ENCODE data around the gene CCNT2.
A peak's percentile ranks its signal among the peaks of the same experiment; 100 is the strongest.
"Not testable (repeated sequence)": the region's sequence is repeated elsewhere in the genome, so short reads cannot be mapped to it uniquely, and the experiment has no call there.

Gene CCNT2

DNA sequence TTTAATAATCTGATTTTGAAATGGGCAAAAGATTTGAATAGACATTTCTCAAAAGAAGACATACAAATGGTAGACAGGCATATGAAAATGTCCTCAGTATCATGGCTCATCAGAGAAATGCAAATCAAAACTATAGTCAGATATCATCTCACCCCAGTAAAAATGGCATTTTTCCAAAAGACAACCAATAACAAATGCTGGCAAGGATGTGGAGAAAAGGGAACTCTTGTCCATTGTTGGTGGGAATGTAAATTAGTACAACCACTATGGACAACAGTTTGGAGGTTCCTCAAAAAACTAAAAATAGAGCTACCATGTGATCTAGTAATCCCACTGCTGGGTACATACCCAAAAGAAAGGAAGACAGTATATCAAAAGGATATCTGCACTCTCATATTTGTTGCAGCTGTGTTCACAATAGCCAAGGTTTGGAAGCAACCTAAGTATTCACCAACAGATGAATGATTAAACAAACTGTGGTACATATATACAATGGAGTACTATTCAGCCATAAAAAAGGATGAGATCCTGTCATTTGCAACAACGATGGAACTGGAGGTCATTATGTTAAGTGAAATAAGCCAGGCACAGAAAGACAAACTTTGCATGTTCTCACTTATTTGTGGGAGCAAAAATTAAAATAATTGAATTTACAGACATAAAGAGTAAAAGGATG is 11.0 kb upstream of the CCNT2 start:
- H3K4me3 Mint-ChIP-seq; H3K27ac Mint-ChIP-seq; H3K36me3 Mint-ChIP-seq; H3K9me3 Mint-ChIP-seq; DNase-seq (ENCODE audit: low spot score in 2 of 2); ATAC-seq; H3K4me1 Mint-ChIP-seq: not testable (repeated sequence)

DNA sequence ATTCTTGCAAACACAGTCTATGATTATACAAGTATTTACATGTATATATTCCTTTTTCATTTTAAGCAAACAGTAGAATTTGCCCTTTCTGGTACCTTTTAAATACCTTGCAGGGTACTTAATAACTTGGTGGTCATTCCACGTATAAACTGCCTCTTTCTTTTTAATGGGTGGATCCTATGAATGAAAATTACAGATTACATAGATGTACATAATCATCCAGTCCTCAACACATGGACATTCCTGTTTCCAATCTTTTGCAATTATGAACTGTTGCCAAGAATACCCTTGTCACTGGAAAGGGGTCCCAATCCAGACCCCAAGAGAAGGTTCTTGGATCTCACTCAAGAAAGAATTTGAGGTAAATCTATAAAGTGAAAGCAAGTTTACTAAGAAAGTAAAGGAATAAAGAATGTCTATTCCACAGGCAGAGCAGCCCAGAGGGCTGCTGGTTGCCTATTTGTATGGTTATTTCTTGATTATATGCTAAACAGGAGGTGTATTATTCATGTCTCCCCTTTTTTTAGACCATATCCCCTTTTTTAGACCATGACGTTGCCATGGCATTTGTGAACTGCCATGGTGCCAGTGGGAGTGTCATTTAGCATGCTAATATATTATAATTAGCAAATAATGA is 7.7 kb upstream of the CCNT2 start:
- no peak overlapping the region for H3K27ac Mint-ChIP-seq

DNA sequence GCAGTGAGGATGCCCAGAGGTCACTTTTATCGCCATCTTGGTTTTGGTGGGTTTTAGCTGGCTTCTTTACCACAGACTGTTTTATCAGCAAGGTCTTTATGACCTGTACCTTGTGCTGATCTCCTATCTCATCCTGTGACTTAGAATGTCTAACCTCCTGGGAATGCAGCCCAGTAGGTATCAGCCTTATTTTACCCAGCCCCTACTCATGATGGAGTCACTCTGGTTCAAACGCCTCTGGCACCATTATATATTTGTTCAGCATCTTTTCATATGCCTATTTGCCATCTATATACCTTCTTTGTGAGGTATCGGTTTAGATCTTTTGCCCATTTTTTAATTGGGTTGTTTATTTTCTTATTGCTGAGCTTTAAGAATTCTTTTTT is 7.2 kb upstream of the CCNT2 start:
- H3K27ac Mint-ChIP-seq: no peak overlapping the region
- no peak overlapping the region for H3K4me3 Mint-ChIP-seq
- H3K4me1 Mint-ChIP-seq: no peaks in the 10 kb centered on the region
- no peaks in the 10 kb centered on the region for H3K36me3 Mint-ChIP-seq
- no peak for ATAC-seq
- H3K9me3 Mint-ChIP-seq: peaks cover 8% of the 10 kb centered on the region
- no peak for DNase-seq (ENCODE audit: low spot score in 2 of 2)

More for the DNA sequence above, 7.7 kb upstream of the CCNT2 start:
- ATAC-seq (no peak), DNase-seq (ENCODE audit: low spot score in 2 of 2) (no peak)
- Mint-ChIP-seq H3K9me3 (peaks cover 8% of the 10 kb centered on the region), H3K36me3 (no peaks in the 10 kb centered on the region), H3K4me1 (no peaks in the 10 kb centered on the region), H3K4me3 (no peak overlapping the region)

DNA sequence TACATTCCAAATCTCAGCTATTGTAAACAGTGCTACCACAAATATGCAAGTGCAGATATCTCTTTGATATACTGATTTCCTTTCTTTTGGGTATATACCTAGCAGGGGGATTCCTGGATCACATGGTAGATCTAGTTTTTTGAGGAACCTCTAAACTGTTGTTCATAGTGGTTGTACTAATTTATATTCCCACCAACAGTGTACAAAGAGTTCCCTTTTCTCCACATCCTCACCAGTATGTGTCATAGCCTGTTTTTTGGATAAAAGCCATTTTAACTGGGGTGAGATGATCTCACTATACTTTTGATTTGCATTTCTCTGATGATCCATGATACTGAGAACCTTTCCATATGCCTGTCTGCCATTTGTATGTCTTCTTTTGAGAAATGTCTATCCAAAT is 6.3 kb upstream of the CCNT2 start:
- H3K4me3 Mint-ChIP-seq: no peak overlapping the region
- H3K4me1 Mint-ChIP-seq: no peaks in the 10 kb centered on the region
- no peak overlapping the region for H3K27ac Mint-ChIP-seq
- H3K36me3 Mint-ChIP-seq: no peaks in the 10 kb centered on the region
- ATAC-seq: no peak
- H3K9me3 Mint-ChIP-seq: peaks cover 8% of the 10 kb centered on the region
- no peak for DNase-seq (ENCODE audit: low spot score in 2 of 2)

DNA sequence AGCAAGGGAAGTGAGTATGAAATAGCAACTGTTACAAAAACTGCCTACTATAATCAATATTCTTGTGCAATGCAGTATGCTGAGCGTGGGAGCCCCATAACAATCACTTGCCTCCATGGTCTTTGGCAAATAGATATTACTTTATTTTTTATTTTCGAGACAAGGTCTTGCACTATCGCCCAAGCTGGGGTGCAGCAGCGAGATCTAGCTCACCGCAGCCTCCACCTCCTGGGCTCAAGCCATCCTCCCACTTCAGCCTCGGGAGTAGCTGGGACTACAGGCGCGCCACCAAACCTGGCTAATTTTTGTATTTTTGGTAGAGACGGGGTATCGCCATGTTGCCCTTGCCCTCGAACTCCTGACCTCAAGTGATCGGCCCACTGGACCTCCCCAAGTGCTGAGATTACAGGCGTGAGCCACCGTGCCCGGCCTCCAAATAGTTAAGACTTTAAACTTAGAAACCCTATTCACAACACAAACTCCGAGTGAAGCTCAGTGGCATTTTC is 1.2 kb upstream of the CCNT2 start:
- peak overlapping the region; percentile 98 for H3K4me3 Mint-ChIP-seq
- H3K36me3 Mint-ChIP-seq: peaks cover 48% of the 10 kb centered on the region
- DNase-seq (ENCODE audit: low spot score in 2 of 2) (peak; percentile 2 to 55), ATAC-seq (no peak)
- no peaks in the 10 kb centered on the region for H3K9me3 Mint-ChIP-seq
- H3K4me1 Mint-ChIP-seq: peaks cover 20% of the 10 kb centered on the region
- peak overlapping the region; percentile 100 for H3K27ac Mint-ChIP-seq

DNA sequence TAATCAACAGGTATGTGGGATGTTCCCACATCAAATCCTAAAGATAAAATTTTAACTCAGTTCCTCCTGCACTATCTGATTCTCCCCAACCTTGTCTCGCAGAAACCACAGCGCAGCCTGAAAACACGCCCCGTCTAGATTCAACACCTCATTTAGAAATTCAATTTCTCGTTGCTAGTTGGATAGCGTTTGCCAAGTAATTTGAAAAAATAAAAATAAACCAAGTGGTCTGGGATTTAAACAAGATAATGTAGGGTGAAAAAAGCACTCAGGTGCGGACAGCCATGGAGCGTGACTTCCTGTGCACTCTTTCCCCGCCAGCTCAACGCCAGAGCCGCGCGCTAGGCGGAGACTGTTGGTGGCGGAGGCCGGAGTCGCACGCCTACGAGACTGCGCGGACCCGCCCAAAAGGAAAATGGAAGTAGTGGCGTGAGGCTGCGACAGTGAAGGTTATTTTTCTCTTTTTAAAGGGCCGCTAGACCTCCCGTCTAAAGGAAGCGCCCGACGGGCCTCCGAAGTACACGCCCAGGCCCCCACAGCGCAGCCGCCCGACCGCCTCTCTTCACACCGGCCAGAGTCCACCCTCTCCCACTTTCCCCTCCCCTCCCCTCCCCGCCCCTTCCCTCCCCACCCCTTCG is 615 bp upstream of the CCNT2 start:
- Mint-ChIP-seq H3K9me3 (no peaks in the 10 kb centered on the region), H3K4me1 (peaks cover 25% of the 10 kb centered on the region), H3K27ac (peak overlapping the region; percentile 100), H3K4me3 (peak overlapping the region; percentile 98), H3K36me3 (peaks cover 54% of the 10 kb centered on the region)
- ATAC-seq: peak; percentile 81
- peak; percentile 70 to 93 for DNase-seq (ENCODE audit: low spot score in 2 of 2)

DNA sequence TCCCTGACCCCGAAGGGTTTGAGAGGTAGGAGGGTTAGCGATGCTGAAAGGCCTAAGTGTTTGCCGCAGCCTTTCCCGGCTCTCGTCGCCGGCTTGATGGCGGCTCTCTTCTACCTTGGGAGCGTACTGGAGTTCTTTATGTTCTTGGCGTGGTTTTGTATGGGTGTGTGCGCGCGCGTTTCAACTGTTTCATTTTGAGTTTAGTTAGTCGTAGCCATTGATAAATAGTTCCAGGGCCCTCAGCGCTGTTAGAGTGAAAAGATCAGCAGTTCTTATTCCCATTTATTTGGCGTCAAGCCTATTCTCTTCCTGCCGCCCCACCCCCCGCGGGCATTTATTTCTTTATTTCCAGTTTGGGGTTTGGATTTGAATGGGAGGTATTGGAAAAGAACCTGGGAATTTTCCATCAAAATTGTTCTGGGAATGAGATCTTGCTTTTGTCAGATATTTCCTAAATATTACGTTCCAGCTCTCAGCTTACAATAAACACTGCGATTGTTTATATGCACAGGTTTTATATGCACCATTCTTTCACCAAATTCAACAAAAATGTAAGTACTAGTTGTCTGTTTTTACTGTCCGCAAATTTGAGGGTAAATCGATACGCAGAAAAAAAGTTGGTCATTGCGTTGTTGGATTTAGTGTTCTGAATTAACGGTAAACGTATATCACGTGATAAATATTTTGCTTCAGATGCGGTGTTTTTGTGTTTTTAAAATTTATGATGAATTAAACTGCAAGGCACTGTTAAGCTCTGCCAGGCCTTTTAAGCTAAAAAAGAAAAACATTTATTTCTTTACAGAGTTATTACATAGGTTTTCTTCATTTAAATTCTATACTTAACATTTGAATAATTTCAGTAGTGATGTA is 954 bp downstream of the CCNT2 start:
- Mint-ChIP-seq H3K9me3 (no peaks in the 10 kb centered on the region), H3K36me3 (peaks cover 68% of the 10 kb centered on the region), H3K4me3 (peak overlapping the region; percentile 98), H3K4me1 (peaks cover 39% of the 10 kb centered on the region), H3K27ac (peak overlapping the region; percentile 100)
- peak; percentile 2 for ATAC-seq
- peak in 1 of 2 donors; percentile 18 for DNase-seq (ENCODE audit: low spot score in 2 of 2)

DNA sequence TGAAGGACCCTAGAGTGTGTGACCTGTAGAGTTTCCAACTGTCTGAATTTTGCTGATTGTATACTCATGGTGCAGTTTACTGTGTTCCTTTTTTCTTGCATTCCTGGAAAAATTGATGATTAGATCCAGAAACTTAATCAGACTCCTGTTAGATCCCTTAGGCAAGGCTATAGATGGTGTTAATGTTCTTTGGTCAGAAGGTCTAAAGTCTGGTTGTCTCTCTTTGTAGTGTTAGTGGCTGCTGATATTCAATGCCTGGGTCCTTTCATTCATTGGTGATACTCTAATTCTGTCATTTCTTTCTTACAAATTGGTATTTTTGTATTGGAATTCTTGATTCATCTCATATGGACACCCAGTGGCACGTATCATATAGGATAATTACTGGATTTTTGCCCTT is 6.3 kb downstream of the CCNT2 start:
- peaks cover 67% of the 10 kb centered on the region for H3K4me1 Mint-ChIP-seq
- peak overlapping the region; percentile 20 for H3K27ac Mint-ChIP-seq
- no peak for ATAC-seq
- no peak overlapping the region for H3K4me3 Mint-ChIP-seq
- no peak for DNase-seq (ENCODE audit: low spot score in 2 of 2)
- H3K9me3 Mint-ChIP-seq: no peaks in the 10 kb centered on the region
- peaks cover 94% of the 10 kb centered on the region for H3K36me3 Mint-ChIP-seq

DNA sequence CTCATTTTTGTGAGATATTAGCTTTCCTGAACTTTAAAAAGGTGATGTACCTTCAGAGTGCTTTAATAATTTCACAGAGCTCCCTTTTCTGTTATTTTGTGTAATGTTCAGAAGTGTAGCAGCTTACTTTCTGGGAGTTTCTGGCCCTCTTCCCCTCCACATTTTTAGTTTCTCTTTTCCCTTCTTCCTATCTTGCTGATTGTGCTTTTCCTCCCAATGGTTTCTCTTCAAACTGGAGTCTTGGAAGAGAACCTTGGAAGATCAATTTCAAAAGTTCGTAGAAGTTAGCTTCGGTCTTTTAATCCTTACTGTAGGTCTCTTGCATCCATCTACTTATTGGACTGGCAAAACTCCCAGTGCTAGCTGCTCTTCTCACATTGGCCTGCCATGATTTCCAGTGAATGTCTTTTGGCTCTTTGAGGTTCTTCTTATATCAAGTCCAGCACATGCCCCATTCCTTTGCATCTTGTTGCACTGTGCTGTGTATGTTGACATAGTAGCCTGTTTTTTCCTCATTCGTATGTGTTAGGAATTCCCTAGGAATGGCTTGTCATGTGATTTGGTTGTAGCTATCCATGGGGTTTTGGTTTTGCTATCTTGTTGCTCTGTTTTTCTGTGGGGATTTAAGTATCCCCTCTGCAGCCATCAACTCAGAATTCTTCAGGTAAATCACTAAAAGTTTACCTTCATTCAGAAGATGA is 7.8 kb downstream of the CCNT2 start:
- Mint-ChIP-seq H3K4me3 (peak overlapping the region; percentile 18), H3K9me3 (no peaks in the 10 kb centered on the region), H3K27ac (peak overlapping the region; percentile 30), H3K36me3 (peaks cover 95% of the 10 kb centered on the region), H3K4me1 (peaks cover 70% of the 10 kb centered on the region)
- ATAC-seq (no peak), DNase-seq (ENCODE audit: low spot score in 2 of 2) (no peak)

DNA sequence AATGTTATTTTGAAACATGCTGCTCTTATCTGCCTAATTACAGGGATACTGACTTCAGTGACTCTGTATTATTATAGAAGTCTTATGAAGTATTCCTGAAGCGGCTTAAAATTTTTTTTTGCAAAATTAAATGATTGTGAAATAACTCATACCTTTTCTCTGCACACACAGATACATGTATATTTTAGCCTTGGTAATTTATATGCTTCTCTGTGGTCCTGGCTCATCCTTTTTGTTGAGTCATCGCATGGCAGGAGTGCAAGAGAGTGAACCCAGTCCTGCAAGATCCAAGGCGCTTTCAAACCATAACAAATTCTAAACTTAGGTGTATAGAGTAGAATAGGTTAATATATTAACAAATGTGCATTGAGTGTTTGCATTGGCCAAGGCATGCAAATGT is 8.6 kb downstream of the CCNT2 start:
- H3K36me3 Mint-ChIP-seq: peaks cover 95% of the 10 kb centered on the region
- ATAC-seq (peak; percentile 47), DNase-seq (ENCODE audit: low spot score in 2 of 2) (no peak)
- H3K27ac Mint-ChIP-seq: no peak overlapping the region
- no peak overlapping the region for H3K4me3 Mint-ChIP-seq
- H3K4me1 Mint-ChIP-seq: peaks cover 65% of the 10 kb centered on the region
- no peaks in the 10 kb centered on the region for H3K9me3 Mint-ChIP-seq

DNA sequence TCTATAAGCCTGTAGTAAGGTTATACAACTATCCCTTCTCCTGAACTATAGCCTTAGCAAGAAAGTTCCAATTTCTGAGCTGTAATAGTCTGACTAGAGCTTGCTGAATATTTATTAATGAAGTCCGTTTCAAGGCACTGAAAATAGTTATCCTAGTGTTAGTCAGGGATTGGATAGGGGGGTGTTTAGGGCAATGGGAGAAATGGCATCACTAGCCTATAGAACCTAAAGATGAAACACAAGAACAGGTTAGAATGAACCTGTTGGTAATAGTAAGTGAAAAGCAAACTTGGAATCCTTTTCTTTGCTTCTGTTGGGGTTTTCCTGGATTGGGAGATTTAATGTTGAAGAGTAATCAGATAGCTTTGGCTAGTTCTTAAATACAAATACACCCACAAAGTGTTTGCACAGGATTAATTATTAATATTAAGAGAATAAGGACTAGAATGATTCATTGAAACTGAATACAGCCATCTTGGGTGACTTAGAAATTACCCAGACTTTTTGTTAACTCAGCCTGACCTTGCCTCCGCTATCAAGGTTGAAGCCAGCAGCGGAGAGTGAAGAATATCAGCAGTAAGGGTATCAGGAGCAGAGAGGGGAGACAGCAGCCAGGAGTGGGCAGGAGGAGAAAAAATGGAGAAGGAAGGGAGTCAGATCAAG is 14.4 kb downstream of the CCNT2 start:
- Mint-ChIP-seq H3K4me3 (no peak overlapping the region), H3K9me3 (no peaks in the 10 kb centered on the region), H3K4me1 (peaks cover 51% of the 10 kb centered on the region), H3K36me3 (peaks cover 90% of the 10 kb centered on the region), H3K27ac (peak overlapping the region; percentile 74)
- no peak for ATAC-seq
- no peak for DNase-seq (ENCODE audit: low spot score in 2 of 2)

DNA sequence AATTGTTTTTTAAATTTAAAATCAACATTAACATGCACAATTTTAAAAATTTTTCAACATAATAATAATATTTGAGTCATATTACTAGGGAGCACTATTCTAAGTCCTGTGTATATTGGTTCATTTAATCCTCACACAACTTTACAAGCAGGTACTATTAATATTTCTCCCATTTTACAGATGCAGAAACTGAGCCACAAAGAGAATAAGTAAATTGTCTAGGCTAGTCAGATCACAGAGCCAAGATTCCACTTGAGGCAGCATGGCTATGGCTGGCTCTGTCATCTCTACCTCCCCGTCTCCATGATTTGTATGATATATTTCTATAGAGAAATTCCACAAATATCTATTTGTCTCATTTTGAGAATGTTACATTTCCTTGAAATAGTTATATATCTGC is 15.1 kb downstream of the CCNT2 start:
- ATAC-seq (no peak), DNase-seq (ENCODE audit: low spot score in 2 of 2) (no peak)
- peak overlapping the region; percentile 74 for H3K27ac Mint-ChIP-seq
- no peak overlapping the region for H3K4me3 Mint-ChIP-seq
- H3K36me3 Mint-ChIP-seq: peaks cover 90% of the 10 kb centered on the region
- H3K9me3 Mint-ChIP-seq: no peaks in the 10 kb centered on the region
- H3K4me1 Mint-ChIP-seq: peaks cover 51% of the 10 kb centered on the region

DNA sequence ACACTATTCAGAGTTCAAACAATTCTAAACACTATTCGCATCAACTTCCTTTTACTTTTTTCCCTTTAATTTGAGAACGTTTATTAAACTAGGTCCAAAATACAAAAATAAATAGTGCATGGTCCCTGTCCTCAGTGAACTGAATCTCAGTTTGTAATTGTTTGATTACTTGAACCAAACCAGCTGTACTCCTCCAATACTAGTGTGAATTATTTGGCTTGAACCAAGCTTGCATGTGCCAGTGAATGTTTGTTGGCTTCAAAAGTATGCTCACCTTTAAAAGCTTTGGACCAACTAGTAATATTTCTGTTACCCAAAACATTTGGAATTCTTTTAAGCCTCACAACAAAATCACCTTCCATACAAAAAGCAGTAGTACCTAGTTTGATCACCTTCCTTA is 15.5 kb downstream of the CCNT2 start:
- no peak for ATAC-seq
- peak overlapping the region; percentile 55 for H3K27ac Mint-ChIP-seq

DNA sequence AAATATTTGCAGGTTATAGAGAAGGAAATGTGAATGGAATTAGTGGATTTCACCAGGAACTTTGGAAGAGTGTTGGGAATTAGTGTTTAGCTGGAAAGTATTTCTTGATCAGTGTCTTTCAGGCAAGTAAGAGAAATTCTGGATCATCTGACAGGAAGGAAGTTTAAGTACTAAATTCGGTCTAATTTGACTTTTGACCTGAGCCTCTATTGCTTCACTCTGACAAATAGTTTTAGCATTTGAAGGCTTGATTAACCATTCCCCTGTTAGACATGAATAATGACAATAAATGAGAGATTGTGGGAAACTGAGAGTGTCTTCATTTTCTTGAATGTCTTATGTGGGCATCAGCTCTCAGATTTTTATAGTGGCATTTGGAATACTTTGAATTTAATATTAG is 16.0 kb downstream of the CCNT2 start:
- H3K4me3 Mint-ChIP-seq: no peak overlapping the region
- no peak for DNase-seq (ENCODE audit: low spot score in 2 of 2)

More for the DNA sequence above, 15.5 kb downstream of the CCNT2 start:
- no peak overlapping the region for H3K4me3 Mint-ChIP-seq
- no peaks in the 10 kb centered on the region for H3K9me3 Mint-ChIP-seq
- peaks cover 90% of the 10 kb centered on the region for H3K36me3 Mint-ChIP-seq
- H3K4me1 Mint-ChIP-seq: peaks cover 49% of the 10 kb centered on the region
- no peak for DNase-seq (ENCODE audit: low spot score in 2 of 2)

More for the DNA sequence above, 16.0 kb downstream of the CCNT2 start:
- peaks cover 91% of the 10 kb centered on the region for H3K36me3 Mint-ChIP-seq
- no peaks in the 10 kb centered on the region for H3K9me3 Mint-ChIP-seq
- H3K27ac Mint-ChIP-seq: peak overlapping the region; percentile 55
- H3K4me1 Mint-ChIP-seq: peaks cover 44% of the 10 kb centered on the region
- no peak for ATAC-seq

Data from stimulated activated effector memory CD8-positive, alpha-beta T cell treated with anti-CD3 and anti-CD28 coated beads, Interleukin-12 subunit alpha, Interleukin-12 subunit beta, amount 100 ng/mL, for 72 hours (primary cell).